Cortex of kidney (tissue), 1 donor: ENCODE data around the gene TGFBR3L.
"Not testable (repeated sequence)": the region's sequence is repeated elsewhere in the genome, so short reads cannot be mapped to it uniquely, and the experiment has no call there.

Experiments
- DNase-seq: peaks from one replicate; lab custom pipeline; 2025; lab: John Stamatoyannopoulos, UW

TGFBR3L gene

DNA sequence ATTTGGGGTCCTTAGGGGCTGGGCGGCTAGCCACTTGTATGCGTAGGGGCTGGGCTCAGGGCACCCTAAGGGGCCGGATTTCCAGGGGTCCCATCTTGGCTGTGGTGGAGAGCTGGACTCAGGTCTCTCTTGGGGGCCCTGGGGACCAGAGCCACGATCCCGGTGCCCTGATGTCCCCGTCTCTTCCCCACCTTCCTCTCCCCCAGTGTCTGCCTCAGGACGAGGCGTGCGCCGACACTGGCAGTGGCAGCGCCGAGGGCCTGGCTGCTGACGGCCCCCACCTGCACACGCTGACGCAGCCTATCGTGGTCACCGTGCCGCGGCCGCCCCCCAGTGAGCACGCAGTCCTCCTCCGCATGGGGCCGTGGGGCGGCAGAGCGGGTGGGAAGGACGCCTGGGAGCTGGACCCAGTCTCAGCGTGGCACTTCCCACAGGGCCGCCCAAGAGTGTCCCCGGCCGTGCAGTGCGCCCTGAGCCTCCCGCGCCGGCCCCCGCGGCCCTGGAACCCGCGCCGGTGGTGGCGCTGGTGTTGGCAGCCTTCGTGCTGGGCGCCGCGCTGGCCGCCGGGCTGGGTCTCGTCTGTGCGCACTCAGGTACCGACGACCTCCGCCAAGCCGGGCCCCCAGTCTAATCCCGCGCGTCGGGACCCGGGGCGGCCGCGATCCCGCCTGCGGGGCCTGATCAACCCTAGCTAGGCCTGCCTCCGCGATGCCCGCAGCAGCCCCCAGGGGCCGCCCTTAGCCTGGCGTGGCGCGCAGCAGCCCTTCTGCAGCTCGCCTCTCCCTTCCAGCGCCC is 2.8 kb downstream of the TGFBR3L start:
- no peak for DNase-seq

DNA sequence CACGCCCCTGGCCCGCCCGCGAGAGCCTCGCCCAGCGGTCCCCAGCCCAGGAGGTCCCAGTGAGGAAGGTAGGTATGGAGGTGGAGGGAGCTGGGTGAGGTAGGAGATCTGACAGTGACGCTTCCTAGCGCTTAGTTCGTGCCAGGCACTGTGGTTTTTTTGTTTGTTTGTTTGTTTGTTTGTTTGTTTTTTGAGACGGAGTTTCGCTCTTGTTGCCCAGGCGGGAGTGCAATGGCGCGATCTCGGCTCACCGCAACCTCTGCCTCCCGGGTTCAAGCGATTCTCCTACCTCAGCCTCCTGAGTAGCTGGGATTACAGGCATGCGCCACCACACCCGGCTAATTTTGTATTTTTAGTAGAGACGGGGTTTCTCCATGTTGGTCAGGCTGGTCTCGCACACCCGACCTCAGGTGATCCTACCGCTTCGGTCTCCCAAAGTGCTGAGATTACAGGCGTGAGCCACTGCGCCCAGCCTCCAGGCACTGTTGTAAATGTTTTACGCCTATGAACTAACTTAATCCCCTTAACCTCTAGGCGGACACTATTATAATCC is 3.5 kb downstream of the TGFBR3L start:
- not testable (repeated sequence) for DNase-seq

DNA sequence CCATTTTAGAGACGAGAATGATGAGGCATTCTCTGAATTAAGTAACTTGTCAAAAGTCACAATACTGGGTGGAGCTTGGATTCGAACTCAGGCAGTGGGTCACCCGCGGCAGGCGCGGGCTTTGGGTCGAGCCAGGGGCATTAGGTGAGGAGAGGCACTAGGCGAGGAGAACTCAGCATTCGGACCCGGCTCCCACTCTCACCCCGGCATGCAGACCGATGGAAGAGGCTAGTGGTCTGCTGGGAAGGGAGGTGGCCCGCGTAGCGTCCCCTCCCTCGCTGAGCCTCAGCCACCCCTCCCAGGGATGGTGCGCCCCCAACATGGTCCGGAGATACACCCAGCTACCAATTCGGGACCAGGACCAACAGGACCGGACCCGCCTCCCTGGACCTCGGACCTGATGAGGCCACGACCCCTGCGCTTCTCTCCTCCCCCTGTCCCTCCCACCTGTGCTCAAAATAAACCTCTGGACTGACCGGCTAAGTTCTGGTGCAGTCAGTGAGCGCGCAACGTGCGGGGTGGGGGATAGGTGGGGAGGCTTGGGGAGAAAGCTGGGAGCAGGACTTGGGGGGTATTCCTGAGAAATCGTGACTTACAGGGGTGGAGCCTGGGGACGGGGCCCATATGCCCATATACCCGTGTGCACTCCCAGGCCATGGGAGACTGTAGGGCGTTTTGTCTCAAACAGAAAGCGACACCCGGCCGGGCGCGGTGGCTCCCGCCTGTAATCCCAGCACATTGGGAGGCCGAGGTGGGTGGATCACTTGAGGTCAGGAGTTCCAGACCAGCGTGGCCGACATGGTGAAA is 4.2 kb downstream of the TGFBR3L start:
- DNase-seq: no peak

DNA sequence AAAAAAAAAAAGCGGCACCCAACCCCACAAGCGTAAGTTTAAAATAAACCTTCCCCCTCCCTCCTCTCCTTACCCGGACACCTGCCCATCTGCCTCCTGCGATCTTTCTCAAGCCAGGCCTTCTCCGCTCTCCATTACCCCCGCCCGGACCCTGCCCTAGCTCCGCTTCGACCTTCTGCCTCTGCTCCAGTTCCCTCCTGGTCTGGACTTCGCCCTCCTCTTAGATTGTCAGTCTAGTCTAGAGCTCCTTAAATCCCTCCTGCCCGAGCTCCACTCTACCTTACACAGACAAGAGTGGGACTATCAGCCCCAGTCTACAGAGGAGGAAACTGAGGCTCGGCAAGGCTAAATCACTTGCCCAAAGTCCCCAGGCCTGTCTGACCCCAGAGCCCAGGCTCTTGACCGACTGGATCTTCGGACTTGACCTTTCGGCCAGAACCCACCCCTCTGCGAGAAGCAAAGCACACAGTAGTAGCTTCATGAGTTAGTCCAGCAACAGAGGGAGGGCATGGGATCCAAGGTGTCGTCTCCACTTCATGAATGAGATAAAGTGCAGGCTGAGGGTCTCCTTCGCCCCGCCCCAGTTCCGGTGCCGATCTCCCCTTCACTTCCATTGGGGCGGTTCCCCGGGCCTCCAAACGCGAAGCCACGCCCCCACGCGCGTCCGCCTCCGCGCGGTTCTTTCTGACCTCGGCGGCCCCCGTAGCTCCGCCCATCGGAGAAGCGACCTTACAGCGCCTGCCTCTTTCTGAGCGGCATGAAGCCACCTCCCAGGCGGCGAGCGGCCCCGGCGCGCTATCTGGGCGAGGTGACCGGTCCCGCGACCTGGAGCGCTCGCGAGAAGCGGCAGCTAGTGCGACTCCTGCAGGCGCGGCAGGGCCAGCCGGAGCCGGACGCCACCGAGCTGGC is 5.2 kb downstream of the TGFBR3L start, which contains the start of gene SNAPC2:
TSS of gene SNAPC2 (plus strand) at position 729 of the 909 bp plus-strand sequence. CDS start at position 758, 29 bp downstream.
- DNase-seq: no peak

DNA sequence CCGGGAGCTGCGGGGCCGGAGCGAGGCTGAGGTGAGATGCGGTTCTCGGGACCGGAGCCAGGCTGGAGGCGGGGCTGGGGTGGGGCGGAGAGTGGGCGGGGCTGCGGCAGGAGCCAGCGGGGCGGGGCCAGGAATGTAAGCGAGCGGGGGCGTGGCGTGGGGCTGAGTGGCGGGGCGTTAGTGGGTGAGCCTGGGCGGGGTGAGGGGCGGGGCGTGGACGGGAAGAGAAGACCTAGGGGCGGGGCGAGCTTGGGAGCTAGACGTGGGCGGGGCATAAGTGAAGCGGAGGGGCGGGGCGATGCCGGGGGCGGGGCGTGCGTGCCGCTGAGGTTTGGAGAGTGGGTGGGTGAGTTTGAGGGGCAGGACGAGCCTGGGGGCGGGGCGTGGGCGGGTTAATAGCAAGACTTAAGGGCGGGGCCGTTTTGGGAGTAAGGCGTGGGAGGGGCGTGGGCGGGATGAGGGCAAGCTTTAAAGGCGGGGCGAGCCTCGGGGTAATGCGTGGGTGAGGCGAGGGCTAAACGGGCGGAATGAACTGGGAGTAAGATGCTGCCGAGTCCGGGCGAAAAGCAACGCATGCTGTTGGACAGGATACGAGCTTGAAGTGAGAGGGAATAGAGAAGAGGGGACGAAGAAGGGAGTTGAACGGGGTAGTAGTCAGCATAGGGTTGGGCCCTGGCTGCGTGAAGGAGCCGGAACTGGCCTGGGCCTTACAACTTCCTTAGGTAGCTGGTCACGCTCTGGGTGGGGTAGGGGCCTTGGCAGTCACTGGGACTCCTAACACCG is 6.1 kb downstream of the TGFBR3L start:
- DNase-seq: no peak

DNA sequence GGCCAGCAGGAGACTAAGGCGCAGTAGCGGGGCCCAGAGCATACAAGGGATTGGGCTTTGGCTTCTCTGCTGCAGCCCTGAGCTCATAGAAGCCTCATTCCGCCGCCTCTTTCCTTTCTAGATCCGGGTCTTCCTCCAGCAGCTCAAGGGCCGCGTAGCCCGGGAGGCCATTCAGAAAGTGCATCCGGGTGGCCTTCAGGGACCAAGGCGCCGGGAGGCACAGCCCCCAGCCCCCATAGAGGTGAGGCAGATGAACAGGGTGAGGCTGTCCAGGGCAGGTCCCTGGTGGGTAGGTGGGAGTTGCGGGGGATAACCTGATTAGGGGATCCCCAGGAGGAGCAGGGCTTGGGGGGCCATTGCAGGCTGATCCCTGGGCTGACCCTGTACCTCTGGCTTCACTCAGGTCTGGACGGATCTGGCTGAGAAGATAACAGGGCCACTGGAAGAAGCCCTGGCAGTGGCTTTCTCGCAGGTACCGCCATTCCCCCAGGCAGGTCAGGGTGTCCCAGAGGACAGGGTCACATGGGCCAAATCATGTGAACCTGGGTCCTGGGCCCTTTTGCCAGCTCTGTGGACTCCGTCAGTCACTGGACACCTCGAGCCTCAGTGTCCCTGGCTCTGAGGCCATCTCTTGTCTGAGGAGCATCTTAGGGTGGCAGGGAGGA is 6.8 kb downstream of the TGFBR3L start:
- no peak for DNase-seq

DNA sequence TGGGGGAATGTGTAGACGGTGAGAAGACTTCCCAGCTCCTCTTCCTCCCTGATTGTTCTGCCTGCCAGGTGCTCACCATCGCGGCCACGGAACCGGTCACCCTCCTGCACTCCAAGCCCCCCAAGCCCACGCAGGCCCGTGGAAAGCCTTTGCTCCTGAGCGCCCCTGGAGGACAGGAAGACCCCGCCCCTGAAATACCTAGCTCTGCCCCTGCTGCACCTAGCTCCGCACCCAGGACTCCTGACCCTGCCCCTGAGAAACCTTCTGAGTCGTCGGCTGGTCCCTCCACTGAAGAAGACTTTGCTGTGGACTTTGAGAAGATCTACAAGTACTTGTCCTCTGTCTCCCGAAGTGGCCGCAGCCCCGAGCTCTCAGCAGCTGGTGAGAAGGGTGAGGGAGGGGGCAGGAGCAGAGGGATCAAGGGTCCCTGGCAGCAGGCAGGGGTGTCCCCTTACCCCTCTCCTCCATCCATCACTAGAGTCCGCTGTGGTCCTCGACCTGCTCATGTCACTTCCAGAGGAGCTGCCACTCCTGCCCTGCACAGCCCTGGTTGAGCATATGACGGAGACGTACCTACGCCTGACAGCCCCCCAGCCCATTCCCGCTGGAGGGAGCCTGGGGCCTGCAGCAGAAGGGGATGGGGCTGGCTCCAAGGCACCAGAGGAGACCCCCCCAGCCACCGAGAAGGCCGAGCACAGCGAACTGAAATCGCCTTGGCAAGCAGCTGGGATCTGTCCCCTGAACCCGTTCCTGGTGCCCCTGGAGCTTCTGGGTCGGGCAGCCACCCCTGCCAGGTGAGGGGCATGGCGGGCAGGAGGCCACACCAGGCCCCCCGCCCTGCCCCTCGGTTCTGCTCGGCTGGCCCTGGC is 7.6 kb downstream of the TGFBR3L start:
- DNase-seq: no peak

DNA sequence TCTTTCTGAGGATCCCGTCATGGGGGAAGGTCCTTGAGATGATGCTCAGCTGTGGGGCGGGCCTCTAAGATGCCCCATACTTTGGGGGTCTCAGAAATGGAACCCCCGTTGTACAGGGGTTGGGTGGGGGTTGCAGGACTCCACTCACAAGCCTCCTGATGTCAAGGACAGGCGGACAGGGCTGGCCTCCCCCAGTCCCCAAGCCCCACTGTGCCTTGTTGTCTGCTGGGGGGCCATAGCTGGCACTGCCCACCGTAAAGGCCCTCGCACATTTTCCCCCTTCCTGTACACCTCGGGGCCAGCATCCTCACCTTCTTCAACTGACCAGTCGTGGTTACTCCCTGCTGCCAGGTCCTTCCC is 8.2 kb downstream of the TGFBR3L start:
- no peak for DNase-seq

DNA sequence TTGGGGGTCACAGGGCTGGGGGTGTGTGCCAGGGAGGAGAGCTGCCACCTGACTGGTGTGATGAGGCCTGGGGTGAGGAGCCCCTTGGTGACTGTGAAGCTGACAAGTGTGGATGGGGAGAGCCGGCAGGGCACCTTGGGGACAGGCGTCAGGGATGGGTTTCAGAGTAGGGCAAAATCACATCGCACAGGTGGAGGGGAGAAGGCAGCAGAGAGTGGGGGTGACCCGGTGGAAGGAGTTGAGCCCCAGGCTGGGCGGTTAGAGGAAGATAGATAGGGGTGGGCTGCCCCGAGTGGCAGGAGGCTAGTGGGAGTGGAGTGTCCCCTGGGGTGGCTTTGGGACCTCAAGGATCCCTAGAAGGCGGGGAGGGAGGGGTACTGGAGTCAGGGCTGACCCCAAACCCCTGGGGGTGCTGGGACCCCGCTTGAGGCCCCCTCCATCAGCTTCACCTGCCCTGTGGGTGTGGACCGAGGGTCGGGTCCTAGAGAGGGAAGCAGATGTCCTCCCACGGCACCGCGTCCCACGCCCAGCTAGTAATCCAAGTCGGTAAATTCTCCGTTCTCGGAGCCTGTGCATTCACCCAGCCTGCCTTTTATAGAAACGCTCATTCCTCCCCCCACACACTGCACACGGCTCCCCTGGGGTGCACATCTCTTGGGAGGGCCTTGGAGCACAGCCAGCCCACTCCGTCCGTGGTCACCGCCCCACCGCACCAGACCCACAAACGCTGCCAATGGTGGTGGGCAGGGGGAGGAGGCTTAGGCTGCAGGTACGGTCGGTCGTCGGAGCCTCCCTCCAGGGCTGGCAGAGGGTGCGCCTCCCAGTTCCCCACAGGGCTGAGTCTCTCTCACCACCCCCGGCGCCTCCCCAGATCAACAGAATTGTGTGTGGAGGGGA is 8.9 kb downstream of the TGFBR3L start:
- no peak for DNase-seq

DNA sequence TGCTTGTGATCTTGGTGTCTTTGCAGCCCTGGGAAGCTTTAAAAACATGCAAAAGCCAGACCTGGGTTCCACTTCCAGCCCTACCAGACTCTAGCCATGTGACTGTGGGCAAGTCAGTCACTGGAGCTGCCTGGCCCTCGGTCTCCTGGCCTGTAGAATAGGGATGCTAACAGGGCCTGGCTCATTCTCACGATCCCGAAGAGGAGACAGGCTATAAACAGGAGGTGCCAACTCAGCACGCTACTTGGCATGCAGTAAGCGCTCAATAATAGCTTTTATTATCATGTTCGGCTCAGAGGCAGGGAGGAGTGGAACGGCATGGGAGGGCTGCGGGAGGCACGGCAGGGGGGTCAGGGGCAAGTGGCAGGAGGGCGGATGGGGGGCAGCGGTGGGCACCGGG is 9.6 kb downstream of the TGFBR3L start:
- no peak for DNase-seq

DNA sequence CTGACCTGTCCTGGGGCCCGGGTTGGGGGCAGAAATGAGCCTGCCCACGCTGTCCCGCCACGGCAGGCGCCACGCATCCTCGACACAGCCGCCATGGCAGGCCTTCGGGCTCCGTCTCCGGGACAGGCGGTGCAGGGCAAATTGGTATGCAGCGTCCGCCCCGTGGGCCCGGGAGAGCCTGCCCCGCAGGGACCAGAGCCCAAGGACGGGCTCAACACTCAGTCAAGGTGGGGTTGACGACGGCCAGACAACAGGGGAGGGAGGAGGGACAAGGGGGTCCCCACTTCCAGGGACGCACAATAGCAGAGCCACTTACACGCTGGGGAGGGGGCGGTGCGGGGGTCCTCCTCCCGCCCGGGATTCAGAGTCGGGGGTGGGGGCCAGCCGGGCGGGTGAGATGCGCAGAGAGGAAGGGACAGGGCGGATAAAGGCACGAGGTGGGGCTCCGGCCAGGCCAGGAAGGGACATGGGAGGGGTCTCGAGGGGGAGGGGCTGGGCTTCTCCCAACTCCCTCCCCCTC is 10.1 kb downstream of the TGFBR3L start:
- DNase-seq: no peak

DNA sequence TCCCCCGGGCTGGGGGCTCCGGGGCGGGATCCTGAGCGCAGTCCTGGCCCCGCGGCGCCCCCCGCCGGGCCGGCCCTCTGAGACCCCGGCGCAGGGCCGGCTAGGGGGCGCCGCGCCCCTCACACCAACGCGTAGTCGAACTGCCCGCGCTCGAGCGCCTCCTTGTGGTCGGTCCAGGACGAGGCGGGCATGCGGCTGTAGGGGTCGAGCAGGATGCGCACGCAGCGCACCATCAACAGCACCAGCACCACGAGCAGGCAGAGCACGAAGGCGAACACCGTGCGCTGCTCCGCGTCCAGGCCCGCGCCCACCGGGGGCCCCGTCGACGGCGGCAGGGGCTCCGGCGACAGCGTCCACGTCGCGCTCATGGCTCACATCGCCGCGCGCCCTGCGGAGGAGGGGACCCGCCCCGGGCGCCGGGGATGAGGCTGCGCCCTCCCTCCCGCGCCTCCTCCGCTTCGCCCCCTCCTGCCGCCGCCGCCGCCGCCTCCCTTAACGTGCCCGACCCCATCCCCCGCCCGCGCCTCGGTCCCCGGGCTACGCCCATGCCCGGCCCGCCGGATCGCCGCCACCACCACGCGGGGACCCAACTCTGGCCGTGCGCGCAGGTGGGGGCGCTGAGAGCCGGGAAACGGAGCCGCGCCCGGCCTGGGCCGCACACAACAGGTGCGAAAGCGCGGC is 10.7 kb downstream of the TGFBR3L start:
- no peak for DNase-seq

DNA sequence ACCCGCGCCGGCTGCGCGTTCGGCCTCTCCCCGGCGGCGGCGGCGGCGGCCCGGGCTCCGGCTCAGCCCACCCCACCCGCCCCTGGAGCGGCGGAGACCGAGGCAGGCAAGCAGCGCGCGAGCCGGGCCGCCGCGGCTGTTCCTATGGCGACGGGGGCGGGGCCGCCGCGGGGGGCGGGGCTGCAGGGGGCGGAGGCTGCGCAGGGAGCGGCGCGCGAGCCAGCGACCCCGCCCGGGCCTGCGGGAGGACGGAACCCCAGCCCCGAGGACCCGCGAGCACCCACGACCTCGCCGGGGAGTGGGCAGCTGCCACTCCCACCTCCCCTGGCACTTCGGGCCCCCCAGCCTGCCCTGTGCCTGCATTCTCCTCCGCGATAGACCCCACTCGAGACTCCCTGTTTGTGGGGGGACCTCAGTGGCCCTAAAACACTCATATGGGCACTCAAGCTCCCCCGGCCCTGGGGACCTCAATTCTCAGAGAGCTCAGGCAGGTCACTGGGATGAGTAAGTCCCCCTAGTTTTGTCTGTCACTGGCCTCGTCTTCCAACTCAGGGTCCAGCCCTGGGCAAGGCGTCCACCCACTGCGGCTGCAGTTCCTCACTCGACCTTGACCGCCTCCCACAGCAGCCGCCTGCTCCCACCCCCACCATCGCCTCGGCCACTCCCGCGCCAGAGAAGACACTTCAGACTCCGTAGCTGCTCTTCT is 11.5 kb downstream of the TGFBR3L start, which contains the start of gene CTXN1:
TSS of gene CTXN1 (minus strand) at position 115 of the 706 bp plus-strand sequence. CDS start 597 bp downstream, outside the sequence.
- DNase-seq: no peak

DNA sequence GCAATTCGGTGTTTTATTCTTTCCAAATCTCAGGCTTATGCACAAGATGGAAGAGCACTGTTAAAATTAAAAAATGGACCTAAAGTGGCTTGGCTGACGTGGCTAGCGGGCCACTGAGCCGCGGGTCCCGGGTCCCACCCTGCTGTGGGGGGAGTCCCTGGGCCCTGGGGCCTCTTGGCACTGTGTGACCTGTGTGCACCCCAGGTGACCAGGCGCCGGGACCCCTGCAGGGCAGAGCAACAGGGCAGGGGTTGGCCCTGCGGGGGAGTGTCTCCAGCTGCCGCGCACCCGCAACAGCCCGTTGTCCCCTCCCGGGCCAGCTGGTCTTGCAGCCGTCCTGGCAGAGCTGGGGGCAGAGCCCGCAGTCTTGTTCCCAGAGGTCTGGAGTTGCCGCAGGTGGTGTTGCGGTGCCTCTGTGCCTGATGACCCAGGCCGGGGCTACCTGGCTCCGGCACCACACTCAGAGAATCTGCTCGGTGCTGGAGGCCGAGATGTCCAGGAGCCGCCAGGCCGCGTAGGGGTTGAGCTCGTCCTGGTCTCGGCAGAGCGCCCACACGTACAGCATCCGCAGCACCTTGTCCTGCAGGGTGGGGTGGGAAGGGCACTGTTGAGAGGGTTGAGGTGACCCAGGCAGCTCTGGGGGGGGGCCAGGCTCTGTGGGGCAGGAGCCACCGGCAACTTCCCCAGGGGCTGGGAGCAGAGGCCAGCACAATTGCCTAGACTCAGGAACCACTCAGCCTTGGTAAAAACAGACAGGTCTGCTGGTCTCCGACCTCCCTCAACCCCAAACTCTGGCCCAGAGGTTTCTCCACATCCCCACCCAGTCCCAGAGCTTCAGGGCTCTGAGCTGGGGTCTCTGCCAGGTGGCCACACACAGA is 12.3 kb downstream of the TGFBR3L start:
- DNase-seq: no peak

DNA sequence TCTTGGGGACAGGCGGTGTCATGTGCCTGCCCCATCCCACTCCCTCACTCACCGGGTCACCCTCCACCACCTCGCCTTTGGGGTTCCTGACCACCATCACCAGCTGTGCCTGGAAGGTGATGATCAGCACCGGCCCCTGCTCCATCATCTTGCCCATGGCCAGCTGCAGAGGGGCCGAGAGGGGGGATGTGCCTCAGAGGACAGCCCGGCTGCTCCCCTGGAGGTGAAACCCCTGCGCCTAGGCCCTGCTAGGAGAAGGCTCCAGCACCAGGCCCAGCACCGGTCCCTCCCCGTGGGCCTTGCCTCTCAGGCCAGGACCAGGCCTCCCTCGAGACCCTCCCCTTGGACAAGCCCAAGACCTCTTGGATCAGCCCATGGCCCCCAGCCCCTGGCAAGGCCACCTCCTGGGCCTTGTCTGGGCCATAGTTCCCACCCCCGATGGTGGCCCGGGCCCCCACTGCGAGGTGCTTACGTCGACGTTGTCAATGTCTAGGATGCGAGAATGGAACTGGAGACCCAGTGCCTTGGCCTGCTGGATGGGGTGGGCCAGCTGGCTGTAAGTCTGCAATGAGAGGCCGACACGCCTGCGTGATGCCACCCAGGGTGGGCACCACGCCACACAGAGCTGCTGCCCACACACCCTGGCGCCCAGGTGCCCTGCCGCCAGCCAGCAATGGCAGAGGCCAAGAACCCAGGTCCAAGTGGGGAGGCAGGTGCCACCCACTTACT is 13.1 kb downstream of the TGFBR3L start:
- no peak for DNase-seq
